ENCODE results near the gene ELOVL5.
A peak's percentile ranks its signal among the peaks of the same experiment; 100 is the strongest.
"Not testable (repeated sequence)": the region's sequence is repeated elsewhere in the genome, so short reads cannot be mapped to it uniquely, and the experiment has no call there.

The ELOVL5 gene

DNA sequence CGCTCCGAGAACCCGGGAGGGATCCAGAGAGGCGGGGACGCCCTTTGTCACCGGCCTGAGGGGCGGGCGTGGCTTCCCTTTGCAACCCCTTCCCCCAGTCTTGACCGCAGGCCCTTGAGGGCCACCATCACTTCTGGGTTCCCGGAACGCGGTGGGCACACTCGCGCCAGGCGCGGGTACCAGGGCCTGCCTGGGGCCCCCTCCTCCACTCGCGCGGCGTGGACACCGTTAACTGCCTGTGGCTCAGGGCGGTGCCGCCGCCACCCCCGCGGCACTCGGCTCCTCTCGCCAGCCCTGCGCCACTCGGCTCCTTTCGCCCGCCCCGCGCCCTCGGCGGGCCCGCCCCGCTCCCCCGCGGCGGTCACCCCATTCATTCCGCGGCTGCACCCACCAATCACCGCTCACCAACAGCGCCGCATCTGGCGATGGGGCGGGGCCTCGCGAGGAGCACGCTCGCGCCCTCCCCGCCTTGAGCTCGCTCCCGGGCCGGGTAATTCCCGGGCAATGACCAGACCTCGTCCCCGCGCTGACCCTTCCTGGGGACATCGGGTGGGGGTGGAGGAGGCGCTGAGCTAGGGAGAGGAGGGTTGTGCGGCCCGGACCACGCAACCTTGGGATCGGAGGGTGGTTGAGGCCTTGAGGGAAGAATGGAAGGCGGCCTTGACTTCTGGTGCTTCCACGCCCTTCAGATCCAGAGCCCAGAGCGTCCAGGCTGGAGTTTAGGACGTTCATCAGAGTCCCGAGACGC, 10.5 kb upstream of the ELOVL5 start:
- peak; percentile 83 to 87 for DNase-seq (ENCODE audit: low read depth in 2 of 2)

DNA sequence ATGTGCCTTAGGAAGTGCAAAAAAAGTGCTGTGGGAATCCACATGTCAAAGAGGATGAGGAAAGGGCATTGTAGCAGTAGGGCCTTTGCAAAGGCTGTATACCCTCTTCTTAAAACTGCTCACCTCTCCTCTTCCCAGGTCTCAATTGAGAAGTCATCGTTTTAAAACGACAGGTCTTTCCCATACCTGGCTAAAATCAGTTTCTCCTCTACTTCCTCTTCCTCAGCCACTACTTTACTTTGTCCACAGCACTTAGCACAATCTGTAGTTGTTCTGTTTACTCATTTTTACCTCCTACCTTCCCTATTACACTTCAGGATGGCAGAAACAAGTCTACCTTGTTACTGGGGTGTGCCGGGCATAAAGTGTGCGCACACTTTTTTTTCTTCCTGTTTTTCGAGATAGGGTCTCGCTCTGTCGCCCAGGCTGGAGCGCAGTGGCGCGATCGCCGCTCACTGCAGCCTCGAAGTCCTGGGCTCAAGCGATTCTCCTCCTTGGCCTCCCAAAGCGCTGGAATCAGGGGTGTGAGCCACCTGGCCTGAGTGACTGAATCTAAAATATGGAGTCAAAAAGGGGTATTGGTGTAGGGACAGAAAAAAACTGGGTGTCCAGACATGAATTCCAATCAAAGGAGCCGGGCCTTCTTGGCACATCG, 9.8 kb upstream of the ELOVL5 start:
- no peak for DNase-seq (ENCODE audit: low read depth in 2 of 2)

DNA sequence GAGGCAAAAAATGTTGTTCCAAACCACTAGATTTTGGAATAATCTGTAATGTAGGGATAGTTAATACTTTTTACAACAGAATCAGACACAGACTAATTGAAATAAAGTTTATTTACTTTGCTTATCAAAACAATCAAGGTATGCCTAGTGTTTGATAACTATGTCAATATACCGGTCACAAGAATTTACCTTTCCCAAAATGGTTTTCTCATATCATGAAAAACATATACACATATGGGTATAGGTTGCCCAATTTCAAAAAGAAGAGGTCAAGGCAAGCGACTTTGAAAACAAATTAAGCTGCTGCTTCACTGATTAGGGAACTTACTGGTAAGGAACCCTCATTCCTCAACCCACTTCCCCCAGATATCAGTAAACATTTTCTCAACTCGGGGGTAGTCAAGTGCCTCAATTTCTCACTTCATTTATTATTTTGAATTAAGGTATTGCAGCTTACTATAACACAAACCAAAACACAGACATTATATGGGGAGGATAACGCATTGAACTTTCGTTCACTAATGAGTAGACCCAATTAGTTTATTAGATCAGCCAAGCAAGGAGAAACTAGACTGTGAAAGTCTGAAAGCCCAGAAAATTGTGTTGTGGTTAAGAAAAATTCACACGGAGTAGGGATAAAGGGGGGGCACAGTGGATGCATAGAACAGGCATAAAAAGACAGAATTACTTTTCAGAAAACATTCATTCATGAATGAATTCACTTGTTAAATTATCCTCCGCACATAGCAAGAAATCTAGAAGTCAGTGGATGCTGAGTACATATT, 9.0 kb upstream of the ELOVL5 start:
- no peak for DNase-seq (ENCODE audit: low read depth in 2 of 2)

DNA sequence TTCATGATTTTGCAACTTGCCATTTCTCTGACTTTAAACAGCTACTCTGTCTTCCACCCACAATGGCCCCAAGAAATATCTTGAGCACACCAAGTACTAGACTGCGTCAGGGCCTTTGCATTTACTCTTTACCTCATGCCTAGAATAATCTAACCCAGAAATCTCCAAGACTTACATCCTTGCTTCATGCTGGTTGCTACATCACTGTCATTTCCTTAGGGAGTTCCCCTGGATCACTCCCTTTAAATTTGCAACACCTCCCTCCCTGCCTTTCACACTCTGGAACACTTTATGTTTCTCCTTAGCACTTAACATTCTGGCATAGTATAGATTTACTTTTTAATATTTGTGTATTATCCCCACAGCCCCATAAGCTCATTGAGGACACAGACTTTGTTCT, 4.9 kb upstream of the ELOVL5 start:
- no peak for DNase-seq (ENCODE audit: low read depth in 2 of 2)

DNA sequence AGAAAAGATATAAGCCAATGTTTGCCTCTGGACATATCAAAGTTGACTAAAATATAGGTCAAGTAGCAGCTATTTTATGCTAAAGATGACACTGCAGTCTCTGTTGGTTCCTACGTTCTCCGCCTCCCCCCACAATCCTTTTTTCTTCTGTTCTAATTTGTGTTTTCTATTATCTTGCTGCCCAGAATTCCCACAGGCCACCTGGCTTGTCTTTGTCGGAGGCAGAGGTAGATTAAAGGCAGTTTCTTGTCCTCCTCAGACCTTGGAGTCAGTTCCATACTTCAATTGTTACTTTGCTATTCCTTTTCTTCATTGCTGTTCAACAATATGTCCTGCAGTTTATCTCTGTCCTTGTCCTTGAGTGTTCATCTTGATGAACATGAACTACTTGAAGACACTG, 3.6 kb upstream of the ELOVL5 start:
- no peak for DNase-seq (ENCODE audit: low read depth in 2 of 2)

DNA sequence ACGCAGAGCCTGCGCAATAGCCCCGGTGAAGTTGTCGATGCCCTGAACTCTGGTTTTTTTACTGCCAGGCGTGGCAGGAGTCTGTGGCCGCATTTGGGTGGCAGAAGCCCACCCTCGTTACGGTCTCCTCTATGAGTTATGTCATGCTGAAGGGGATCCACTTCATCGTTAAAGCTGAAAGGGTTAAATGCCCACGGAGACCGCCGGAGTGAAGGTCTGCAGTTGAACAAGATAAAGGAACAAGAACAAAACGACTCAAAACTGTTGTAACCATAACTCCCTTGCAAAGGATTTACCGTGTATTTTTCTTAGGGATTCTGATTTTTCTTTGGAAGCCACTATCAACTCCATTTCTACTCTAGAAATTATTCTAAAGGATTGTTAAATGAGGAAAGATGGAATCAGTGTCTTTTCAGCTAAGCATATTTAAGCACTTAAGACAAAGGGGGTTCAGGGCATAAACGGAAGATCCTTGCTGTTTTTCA, 501 bp upstream of the ELOVL5 start:
- no peak for DNase-seq (ENCODE audit: low read depth in 2 of 2)

DNA sequence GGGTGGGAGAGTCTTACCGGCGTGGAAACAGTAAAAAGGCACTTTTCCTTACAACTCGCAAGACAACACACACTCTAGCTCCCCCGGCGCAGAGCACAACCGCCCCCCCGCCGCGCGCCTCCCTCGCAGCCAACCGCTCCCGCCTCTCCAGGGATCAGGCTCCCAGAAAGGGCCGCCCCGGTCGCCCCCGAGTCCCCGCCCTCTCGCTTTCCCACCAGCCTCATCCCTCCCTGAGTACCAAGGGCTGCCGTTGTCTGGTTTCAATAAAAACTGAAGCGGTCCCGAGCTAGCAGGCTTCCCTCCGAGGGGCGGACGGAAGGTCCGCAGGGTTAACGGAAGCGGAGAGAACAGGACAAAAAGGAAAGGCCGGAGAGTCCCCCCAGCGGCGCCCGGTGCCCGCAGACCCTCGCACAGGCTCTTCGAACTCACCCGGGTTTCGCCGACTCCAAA, 804 bp downstream of the ELOVL5 start:
- peak; percentile 9 to 26 for DNase-seq (ENCODE audit: low read depth in 2 of 2)

DNA sequence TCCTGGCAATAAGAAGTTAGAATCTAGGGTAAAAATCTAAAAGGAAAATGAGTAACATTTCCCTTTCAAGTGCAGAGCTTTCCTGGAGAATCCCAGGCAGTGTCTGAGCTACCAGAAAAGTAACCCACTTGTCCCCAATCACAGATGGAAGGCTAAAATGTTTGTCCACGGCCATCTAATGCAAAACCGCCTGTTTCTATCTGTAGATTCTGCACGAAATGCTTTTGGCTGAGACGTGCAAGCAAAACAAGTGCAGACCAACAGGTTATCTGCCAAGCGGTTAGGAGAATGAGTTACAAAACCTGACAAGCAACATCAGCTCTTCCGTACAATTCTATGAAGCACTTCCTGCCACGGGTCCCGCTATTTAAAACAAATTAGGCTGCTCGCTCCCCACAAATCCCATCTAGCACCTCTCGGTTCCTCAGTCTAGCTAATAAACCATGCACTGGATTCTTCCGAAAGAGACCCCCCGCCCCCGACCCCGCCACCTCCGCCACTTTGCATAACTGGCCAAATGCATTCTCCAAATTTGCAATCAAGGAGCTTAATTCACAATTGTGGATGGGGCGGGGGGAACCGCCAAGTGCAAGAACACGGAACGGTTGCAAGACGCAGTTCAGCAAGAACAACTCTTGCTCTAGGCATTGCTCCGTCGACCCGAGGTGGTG, 1.4 kb downstream of the ELOVL5 start:
- DNase-seq (ENCODE audit: low read depth in 2 of 2), result peak in 1 of 2 donors; percentile 28

DNA sequence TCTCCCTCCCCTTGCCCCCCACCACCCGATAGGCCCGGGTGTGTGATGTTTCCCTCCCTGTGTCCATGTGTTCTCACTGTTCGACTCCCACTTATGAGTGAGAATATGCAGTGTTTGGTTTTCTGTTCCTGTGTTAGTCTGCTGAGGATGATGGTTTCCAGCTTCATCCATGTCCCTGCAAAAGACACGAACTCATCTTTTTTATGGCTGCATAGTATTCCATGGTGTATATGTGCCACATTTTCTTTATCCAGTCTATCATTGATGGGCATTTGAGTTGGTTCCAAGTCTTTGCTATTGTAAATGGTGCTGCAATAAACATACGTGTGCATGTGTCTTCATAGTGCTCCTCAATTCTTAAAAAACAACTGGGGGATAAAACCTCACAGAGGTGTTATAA, 2.7 kb downstream of the ELOVL5 start:
- DNase-seq (ENCODE audit: low read depth in 2 of 2), result not testable (repeated sequence)

DNA sequence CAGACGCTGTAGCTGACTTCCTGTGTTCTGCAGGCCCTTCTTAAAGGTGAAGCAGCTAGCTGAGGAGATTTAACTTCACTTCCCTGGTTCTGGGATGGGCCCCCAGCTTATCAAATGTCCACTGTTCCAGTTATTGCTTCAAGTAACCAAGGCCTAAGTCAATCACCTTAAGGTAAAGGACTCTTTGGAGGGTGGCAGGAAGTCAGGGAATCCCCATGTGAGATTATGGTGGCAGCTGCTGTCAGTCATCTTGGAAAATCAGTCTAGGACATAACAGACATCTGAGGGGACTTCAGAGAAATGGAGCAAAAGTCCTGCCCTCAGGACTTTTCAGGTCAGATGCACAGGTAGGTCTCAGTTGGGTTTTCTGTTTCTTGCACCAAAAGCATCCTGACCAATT, 3.8 kb downstream of the ELOVL5 start:
- DNase-seq (ENCODE audit: low read depth in 2 of 2), result no peak

DNA sequence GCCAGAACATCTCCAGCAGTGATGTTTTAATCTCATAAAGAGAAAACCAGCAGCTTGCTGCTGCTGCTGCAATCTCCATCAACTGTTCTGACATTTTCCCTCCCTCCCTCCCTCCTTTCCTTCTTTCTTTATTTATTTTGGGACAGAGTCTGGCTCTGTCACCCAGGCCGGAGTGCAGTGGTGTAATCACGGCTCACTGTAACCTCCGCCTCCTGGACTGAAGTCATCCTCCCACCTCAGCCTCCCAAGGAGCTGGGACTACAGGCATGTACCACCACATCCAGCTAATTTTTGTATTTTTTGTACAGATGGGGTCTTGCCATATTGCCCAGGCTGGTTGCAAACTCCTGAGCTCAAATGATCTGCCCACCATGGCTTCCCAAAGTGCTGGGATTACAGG, 5.7 kb downstream of the ELOVL5 start:
- no peak for DNase-seq (ENCODE audit: low read depth in 2 of 2)

DNA sequence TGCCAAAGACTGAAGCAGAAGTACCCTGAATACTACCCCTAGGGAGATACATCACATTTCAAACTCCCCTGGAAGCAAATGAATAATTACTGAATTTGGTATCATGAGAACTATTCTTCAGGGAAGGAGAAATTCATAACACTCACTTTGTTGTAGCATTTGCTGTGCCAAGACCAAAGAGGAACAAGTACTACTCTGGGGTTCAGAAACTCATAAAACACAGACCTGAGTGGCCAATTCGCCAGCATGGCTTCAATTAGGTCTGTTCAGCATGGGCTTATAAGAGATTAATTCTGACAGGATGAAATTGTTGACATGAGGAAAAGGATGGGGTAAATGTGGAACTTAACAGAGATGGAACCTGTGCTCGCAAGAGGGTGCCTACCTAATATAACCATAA, 6.5 kb downstream of the ELOVL5 start:
- DNase-seq (ENCODE audit: low read depth in 2 of 2), result no peak

DNA sequence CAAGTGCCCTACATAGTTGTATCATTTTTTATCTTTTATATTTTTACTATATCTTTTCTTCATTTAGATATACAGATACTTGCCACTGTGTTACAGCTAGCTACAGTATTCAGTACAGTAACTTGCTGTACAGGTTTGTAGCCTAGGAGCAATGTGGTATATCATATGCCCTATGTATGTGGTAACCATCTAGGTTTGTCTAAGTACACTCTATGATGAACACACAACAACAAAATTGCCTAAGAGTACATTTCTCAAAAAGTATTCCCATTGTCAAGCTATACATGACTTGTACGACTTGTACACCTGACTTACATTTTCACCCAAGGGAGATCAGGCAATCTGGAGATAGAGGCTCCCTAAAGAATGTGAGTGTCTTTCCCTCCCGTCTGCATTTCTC, 8.2 kb downstream of the ELOVL5 start:
- no peak for DNase-seq (ENCODE audit: low read depth in 2 of 2)

DNA sequence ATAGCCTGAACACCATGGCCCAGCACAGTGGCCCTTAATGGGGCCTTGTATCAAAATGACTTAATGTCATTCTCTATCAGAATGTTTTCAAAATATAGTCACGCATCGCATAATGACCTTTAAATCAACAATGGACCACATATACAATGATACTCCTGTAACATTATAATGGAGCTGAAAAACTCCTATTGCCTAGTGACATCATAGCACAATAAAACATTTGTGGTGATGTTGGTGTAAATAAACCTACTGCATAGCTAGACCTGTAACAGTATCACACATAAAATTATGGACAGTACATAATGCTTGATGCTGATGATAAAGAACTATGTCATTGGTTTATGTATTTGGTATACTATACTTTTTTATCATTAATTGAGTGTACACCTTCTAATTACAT, 9.3 kb downstream of the ELOVL5 start:
- no peak for DNase-seq (ENCODE audit: low read depth in 2 of 2)

DNA sequence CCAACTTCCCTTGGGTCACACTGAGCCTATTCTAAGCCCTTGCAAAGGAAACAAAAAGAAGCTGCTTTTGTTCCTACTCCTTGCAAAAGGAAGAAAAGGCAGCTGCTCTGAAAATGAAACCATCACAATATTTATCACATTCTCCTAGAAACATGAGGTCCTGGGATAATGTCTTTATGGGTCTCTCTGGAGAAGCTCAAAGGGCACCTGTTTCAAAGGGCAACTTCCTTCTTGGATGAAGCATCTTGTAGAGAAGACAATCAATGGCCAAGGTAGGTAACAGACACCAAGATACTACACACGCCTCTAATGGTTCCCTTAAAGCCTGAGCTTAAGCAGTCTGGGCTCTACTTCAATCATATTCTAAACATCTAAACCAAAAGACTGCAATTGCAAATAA, 10.4 kb downstream of the ELOVL5 start:
- DNase-seq (ENCODE audit: low read depth in 2 of 2), result no peak

DNA sequence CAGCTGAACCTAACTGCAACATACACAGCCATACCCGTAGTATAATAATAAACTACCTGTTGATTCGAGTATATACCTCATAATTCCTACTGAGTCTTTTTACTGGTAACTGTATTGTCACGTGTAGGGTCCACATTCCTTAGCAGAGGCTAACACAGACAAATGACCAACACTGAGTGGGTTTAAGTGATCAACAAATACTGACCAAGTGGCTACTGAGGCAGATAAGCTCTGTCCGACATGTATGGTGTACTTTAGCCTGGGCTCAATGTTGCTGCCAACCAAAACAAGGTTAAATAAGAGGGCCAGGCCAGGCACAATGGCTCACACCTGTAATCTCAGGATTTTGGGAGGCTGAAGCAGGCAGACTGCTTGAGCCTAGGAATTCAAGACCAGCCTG, 12.7 kb downstream of the ELOVL5 start:
- no peak for DNase-seq (ENCODE audit: low read depth in 2 of 2)

DNA sequence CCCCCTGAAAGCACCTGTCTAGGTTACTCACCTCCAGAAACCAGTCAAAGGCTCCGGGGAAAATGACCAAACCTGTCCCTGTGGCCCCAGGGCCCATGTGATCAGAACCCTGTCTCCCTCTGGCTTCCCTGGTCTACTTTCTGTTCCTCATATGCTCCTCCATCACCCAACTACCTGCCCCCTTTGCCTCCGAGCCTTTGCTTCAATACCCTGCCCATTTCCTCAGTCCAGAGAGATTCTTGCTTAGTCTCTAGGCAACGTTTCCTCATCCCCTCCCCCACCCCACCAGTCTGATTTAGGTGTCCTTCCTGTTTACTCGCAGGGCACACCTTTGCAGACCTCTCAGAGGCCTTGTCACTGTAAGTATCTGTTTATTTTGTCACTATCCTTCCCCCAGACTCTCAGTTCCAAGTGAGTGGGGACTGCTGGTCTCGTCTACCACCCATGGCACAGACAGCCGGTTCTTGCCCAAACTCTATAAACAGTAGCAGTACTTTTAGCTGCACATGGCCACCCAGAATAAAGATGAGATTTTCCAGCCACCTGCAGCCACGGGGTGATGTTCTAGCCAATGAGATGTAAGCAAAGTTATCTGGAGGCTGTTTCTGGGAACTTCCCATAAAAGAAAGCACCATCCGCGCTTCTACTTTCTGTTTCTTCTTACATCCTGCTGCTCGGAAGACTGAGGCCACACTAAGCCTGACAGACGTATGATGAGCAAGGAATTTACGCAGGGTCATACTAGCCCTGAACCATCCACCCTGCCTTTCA, 13.3 kb downstream of the ELOVL5 start:
- DNase-seq (ENCODE audit: low read depth in 2 of 2), result peak; percentile 43 to 46

DNA sequence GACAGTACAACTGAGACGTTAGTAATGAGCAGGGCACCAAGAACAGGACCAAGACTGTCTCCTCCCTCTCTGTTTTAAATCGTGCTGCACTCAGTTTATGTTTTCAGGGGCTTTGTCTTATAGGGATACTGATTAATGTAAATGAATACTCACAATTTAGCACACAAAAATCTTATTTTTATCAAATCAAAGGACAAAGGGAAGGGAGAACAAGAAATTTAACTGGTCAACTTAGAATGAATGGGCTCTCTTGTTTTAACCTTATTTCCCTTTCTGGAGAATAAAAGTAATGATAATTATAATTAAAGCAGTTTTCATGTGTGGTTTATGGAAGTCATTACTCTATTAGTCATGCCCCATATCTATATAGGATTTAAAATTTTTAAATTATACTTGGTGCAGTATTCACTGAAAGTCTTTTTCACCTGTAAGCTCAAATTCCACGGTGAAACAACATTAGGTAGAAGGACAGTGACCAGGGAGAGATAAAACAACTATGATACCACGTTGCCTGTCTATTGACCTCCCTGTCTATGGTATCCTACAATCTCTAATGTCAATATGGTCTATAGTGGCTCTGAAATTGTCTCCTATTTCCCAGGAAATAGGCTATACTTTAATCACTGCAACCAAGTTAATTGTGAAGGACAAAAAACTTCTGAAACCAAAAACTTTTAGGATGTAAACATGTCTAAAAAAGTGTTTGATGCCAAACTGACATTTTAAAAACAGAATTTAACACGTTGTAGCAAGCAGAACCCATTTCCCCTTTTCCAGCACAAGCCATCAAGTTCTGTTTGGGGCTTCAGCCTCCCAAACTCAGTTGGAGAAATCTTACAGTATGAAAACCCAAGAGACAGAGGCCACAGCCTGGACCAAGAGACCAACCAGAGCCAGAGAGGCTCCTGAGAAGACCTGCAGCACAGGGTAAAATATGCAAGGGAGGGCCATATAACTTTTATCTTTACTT, 15.0 kb downstream of the ELOVL5 start:
- DNase-seq (ENCODE audit: low read depth in 2 of 2), result no peak

DNA sequence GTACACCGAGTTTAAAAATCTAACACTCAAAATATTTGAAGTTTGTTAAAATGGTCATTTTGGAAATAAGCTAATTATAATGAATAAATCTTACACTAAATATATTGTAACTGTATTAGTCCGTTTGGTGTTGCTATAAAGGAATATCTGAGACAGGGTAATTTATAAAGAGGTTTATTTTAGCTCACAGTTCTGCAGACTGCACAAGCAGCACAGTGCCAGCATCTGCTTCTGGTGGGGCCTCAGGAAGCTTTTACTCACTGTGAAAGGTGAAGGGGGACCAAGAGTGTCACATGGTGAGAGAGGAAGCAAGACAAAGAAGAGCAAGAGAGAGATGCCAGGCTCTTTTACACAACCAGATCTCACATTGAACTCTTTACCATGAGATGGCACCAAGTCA, 17.1 kb downstream of the ELOVL5 start:
- no peak for DNase-seq (ENCODE audit: low read depth in 2 of 2)

DNA sequence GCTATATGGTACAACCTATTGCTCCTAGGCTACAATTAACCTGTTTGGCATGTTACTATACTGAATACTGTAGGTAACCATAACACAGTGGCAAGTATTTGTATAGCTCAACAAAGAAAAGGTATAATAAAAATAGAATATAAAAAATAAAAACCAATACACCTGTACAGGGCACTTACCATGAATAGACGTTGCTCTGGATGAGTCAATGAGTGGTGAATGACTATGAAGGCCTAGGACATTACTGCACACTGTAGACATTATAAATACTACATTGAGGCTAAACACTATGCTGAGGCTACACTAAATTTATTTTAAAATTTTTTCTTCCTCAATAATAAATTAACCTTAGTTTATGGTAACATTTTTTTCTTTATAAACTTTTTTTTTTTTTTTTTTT, 18.6 kb downstream of the ELOVL5 start:
- DNase-seq (ENCODE audit: low read depth in 2 of 2), result no peak

Data from stimulated activated CD4-positive, alpha-beta T cell treated with anti-CD3 and anti-CD28 coated beads, Interleukin-15, amount 100 ng/mL, for 48 hours (primary cell).